SK-N-MC (cell line): Measurements from ENCODE around the gene DYNC2I2.

Source experiments
- EZH2 ChIP-seq: fragments of 200-600 bp; sonication (generic); IDR thresholded peaks from one replicate; pipeline ENCODE4 v1.6.1; 2017; ENCODE audit warnings: antibody characterized with exemption
- FOXP2 ChIP-seq: optimal IDR thresholded peaks from 2 replicates; pipeline ENCODE3; 2011; ENCODE audit warnings: mild to moderate bottlenecking, moderate library complexity; ENCODE audit not compliant: insufficient read depth; ENCODE audit errors: extremely low read length, control extremely low read depth
- POLR2AphosphoS5 ChIP-seq: IDR thresholded peaks from 2 replicates; pipeline ENCODE4 v1.6.1; 2012; ENCODE audit warnings: mild to moderate bottlenecking, low read depth, low read length, borderline replicate concordance

- TF ChIP-seq EZH2: no peak
- TF ChIP-seq POLR2AphosphoS5: peak; percentile 48
- no peak for TF ChIP-seq FOXP2
Observed at GRCh38 chr9:128702445-128702948, 45.9 kb upstream of the DYNC2I2 start, which contains the start of gene PKN3.
